MM.1S (cell line): Measurements from ENCODE around the gene TMPRSS13.

Source experiments
- EZH2 ChIP-seq: fragments of 300-600 bp; sonication (generic); optimal IDR thresholded peaks from 2 replicates; pipeline ENCODE3; 2017; ENCODE audit warnings: low read depth, mild to moderate bottlenecking, antibody characterized with exemption, low read length, mixed read lengths
- EZH2phosphoT487 ChIP-seq: fragments of 300-600 bp; sonication (generic); IDR thresholded peaks from 2 replicates; pipeline ENCODE4 v1.6.1; 2018; ENCODE audit warnings: antibody characterized with exemption, low read length
- TF ChIP-seq, protein P1 (sequence below): fragments of 300-600 bp; sonication (generic); IDR thresholded peaks from 2 replicates; pipeline ENCODE4 v1.5.1; 2016; ENCODE audit warnings: antibody characterized with exemption, low read length, mixed read lengths

DNA sequence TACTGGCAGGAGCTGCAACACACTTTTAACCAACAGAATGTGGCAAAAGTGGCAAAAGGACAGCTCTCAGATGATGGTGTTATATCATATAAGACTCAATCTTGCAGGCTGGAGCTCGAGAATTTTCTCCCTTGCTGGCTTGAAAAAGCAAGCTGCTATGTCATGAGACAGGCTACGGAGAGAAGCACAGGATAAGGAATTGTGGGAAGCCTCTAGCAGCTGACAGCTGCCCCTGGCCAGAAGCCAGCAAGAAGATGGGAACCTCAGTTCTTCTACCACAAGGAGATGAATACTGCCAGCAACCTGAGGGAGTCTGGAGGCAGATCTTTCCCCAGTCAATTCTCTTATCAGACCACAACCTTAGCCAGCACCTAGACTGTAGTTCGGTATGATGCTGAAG lies 77.3 kb downstream of the TMPRSS13 start:
- TF ChIP-seq, protein P1, sequence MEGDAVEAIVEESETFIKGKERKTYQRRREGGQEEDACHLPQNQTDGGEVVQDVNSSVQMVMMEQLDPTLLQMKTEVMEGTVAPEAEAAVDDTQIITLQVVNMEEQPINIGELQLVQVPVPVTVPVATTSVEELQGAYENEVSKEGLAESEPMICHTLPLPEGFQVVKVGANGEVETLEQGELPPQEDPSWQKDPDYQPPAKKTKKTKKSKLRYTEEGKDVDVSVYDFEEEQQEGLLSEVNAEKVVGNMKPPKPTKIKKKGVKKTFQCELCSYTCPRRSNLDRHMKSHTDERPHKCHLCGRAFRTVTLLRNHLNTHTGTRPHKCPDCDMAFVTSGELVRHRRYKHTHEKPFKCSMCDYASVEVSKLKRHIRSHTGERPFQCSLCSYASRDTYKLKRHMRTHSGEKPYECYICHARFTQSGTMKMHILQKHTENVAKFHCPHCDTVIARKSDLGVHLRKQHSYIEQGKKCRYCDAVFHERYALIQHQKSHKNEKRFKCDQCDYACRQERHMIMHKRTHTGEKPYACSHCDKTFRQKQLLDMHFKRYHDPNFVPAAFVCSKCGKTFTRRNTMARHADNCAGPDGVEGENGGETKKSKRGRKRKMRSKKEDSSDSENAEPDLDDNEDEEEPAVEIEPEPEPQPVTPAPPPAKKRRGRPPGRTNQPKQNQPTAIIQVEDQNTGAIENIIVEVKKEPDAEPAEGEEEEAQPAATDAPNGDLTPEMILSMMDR = no peak
- TF ChIP-seq EZH2phosphoT487 = no peak
- no peak for TF ChIP-seq EZH2
